ENCODE results near the gene VSTM2A.

The VSTM2A gene

DNA sequence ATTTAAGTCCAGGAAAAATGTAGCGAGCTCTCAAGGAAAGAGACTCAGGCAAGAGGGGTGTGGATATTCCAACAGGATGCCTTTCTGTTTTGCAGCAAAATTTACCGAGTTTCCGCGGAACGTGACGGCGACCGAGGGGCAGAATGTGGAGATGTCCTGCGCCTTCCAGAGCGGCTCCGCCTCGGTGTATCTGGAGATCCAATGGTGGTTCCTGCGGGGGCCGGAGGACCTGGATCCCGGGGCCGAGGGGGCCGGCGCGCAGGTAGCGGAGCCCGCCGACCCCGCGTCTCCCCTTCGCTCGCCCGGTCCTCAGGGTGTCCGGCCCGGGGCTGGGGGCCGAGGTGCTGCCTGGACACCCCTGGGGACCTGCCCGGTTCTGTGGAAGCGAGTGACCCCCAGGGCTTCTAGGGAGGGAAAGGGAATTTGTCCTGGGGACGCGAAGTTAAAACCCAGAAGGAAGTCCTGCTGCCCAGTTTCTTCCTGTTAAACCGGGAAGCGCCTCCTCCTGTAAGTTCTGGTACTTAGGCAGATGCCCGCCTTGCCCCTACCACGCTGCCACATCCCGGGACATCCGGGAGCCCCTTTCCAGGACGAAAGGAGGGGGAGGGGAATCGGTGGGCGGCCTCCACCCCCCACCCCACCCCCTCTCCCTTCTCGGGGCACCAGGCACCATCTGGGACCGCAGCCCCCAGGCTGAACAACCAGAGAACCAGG, 2.5 kb downstream of the VSTM2A start:
- DNase-seq (ENCODE audit: low read depth) = no peak
- no peak for TF ChIP-seq CTCF (conservative IDR thresholded peaks at IDR 0.05; ENCODE audit: low read depth, low read length)
- no peak overlapping the region for H3K4me3 ChIP-seq (ENCODE audit: low read depth, low read length)

DNA sequence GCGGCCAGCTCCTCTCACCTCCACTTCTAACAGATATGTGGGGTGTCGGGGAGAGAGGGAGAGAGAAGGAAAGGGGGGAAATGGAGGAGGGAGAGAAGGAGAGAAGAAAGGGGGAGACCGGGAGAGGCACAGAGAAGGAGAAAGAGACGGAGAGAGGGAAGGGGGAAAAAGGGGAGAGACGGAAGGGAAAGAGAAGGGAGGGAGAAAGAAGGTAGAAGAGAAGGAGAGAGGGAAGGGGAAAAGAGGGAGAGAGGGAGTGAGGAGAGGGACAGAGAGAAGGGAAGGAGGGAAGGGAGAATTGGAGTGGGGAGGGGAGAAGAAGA, 3.0 kb downstream of the VSTM2A start:
- TF ChIP-seq CTCF (conservative IDR thresholded peaks at IDR 0.05; ENCODE audit: low read depth, low read length) = no peak
- DNase-seq (ENCODE audit: low read depth) = no peak
- no peak overlapping the region for H3K4me3 ChIP-seq (ENCODE audit: low read depth, low read length)

GRCh38 chr7:54546081-54546985, 4.2 kb downstream of the VSTM2A start:
- no peak for DNase-seq (ENCODE audit: low read depth)
- TF ChIP-seq CTCF (conservative IDR thresholded peaks at IDR 0.05; ENCODE audit: low read depth, low read length) = no peak
- H3K4me3 ChIP-seq (ENCODE audit: low read depth, low read length) = no peak overlapping the region

GRCh38 chr7:54546986-54547314, 4.8 kb downstream of the VSTM2A start:
- no peak for TF ChIP-seq CTCF (conservative IDR thresholded peaks at IDR 0.05; ENCODE audit: low read depth, low read length)
- DNase-seq (ENCODE audit: low read depth) = no peak
- H3K4me3 ChIP-seq (ENCODE audit: low read depth, low read length) = no peak overlapping the region

GRCh38 chr7:54550471-54550870, 8.3 kb downstream of the VSTM2A start:
- no peak for TF ChIP-seq CTCF (conservative IDR thresholded peaks at IDR 0.05; ENCODE audit: low read depth, low read length)
- no peak for DNase-seq (ENCODE audit: low read depth)
- no peak overlapping the region for H3K4me3 ChIP-seq (ENCODE audit: low read depth, low read length)

DNA sequence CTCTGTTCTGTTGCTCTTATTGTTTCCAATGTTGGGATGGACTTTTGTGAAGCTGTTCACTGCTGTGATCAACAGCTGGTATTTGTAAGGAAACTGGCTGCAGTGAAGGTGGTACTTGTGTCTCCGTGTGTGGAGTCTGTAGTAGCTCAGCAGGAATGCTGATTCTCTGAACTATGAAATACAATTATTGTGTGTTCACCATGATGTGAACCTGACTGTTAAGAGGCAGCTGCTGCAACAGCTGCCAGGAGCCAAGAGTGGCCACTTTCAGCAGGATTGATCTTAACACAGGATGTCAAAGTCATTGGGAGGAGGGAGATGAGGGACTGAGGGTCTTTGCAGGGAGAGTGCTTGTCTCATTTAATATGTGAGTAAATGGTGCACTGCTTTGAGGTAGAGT, 13.9 kb downstream of the VSTM2A start:
- no peak for TF ChIP-seq CTCF (conservative IDR thresholded peaks at IDR 0.05; ENCODE audit: low read depth, low read length)

GRCh38 chr7:54559401-54559800, 17.2 kb downstream of the VSTM2A start:
- no peak for DNase-seq (ENCODE audit: low read depth)
- no peak overlapping the region for H3K4me3 ChIP-seq (ENCODE audit: low read depth, low read length)
- no peak for TF ChIP-seq CTCF (conservative IDR thresholded peaks at IDR 0.05; ENCODE audit: low read depth, low read length)

More for the DNA sequence above, 13.9 kb downstream of the VSTM2A start:
- no peak overlapping the region for H3K4me3 ChIP-seq (ENCODE audit: low read depth, low read length)
- DNase-seq (ENCODE audit: low read depth) = no peak

All from choroid plexus epithelial cell (primary cell).